ENCODE measurements around the gene ABHD16A. TPM values are rescaled to one million over a fixed set of nuclear protein-coding genes. Genes with fewer than 3 reads are reported as not detected.
A peak's percentile ranks its signal among the peaks of the same experiment; 100 is the strongest.

ABHD16A gene
- total and polyA plus RNA-seq, 2 of the 13 experiments (the other 11 are each of a cell fraction or from before 2014, with no cell fraction given): 43.5 to 45.4 TPM

DNA sequence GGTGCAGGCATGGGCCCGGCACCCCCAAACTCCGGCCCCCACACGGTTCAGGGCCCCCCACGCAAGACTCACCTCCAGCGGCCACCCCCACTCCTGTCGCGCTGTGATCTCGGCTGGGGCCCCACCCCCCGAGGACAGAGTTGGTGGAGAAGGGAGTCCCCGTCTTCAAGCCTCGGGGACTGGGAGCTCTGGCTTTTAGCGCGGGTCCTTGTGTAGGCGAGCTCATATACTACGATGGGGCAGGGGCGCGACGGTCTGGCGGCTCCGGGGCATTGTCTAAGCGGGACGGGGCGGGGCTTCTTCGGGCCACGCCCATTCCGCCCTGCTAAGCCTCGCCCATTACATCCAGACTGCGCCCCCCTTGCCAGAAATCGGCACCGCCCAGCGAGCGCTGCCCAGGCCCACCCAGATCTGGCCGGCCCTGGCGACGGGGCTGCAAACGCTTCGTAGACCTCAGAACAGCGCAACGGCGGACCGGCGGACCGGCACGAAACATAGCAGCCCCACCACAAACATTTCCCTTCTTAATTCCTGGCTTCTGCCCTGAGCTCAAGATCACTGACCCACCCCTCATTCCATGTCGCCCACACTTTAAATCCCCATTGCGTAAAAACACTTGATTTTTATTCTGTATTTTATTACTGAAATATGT lies 27.0 kb upstream of the ABHD16A start (continued):
- TF ChIP-seq ZNF629 (CRISPR knock-in tag; conservative IDR thresholded peaks at IDR 0.05) (no peak), GPN1 (CRISPR knock-in tag; IDR thresholded peaks at IDR 0.05; ENCODE audit: borderline replicate concordance) (no peak), ZNF317 (CRISPR knock-in tag; IDR thresholded peaks at IDR 0.05) (no peak), TEAD2 (CRISPR knock-in tag; IDR thresholded peaks at IDR 0.05) (no peak), FOSL1 (CRISPR knock-in tag; IDR thresholded peaks at IDR 0.05; ENCODE audit: borderline replicate concordance) (0 out of 2 replicates have a peak, but pooled peaks have one; percentile 34), ATAD3A (CRISPR knock-in tag; IDR thresholded peaks at IDR 0.05) (no peak), CBFB (CRISPR knock-in tag; IDR thresholded peaks at IDR 0.05) (no peak), PCBP2 (optimal IDR thresholded peaks at IDR 0.05; ENCODE audit: low read depth, low read length, poor library complexity, severe bottlenecking) (no peak), PAX8 (CRISPR knock-in tag; IDR thresholded peaks at IDR 0.05; ENCODE audit: borderline replicate concordance) (0 out of 2 replicates have a peak, but pooled peaks have one; percentile 58), ZFP41 (CRISPR knock-in tag; IDR thresholded peaks at IDR 0.05; ENCODE audit: borderline replicate concordance) (no peak), NKX3-1 (CRISPR knock-in tag; IDR thresholded peaks at IDR 0.05) (no peak), POLR2AphosphoS5 (IDR thresholded peaks at IDR 0.05; ENCODE audit: low read depth, low read length) (peak; percentile 66), GATAD2A (CRISPR knock-in tag; IDR thresholded peaks at IDR 0.05) (no peak), TOPORS (CRISPR knock-in tag; IDR thresholded peaks at IDR 0.05) (peak; percentile 92), GTF3A (CRISPR knock-in tag; conservative IDR thresholded peaks at IDR 0.05) (no peak), GZF1 (CRISPR knock-in tag; IDR thresholded peaks at IDR 0.05) (0 out of 2 replicates have a peak, but pooled peaks have one; percentile 41), NFKBIZ (CRISPR knock-in tag; IDR thresholded peaks at IDR 0.05) (peak; percentile 55; the same call in 1 of the 2 replicates), ZNF3 (CRISPR knock-in tag; IDR thresholded peaks at IDR 0.05) (no peak), KMT2B (CRISPR knock-in tag; IDR thresholded peaks at IDR 0.05) (no peak), ZNF607 (CRISPR knock-in tag; IDR thresholded peaks at IDR 0.05; ENCODE audit: borderline replicate concordance) (peak; percentile 95), ZNF326 (CRISPR knock-in tag; IDR thresholded peaks at IDR 0.05; ENCODE audit: borderline replicate concordance) (no peak)
- TF ChIP-seq, protein P1, sequence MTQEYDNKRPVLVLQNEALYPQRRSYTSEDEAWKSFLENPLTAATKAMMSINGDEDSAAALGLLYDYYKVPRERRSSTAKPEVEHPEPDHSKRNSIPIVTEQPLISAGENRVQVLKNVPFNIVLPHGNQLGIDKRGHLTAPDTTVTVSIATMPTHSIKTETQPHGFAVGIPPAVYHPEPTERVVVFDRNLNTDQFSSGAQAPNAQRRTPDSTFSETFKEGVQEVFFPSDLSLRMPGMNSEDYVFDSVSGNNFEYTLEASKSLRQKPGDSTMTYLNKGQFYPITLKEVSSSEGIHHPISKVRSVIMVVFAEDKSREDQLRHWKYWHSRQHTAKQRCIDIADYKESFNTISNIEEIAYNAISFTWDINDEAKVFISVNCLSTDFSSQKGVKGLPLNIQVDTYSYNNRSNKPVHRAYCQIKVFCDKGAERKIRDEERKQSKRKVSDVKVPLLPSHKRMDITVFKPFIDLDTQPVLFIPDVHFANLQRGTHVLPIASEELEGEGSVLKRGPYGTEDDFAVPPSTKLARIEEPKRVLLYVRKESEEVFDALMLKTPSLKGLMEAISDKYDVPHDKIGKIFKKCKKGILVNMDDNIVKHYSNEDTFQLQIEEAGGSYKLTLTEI (CRISPR knock-in tag; conservative IDR thresholded peaks at IDR 0.05): no peak
- TF ChIP-seq, protein P2, sequence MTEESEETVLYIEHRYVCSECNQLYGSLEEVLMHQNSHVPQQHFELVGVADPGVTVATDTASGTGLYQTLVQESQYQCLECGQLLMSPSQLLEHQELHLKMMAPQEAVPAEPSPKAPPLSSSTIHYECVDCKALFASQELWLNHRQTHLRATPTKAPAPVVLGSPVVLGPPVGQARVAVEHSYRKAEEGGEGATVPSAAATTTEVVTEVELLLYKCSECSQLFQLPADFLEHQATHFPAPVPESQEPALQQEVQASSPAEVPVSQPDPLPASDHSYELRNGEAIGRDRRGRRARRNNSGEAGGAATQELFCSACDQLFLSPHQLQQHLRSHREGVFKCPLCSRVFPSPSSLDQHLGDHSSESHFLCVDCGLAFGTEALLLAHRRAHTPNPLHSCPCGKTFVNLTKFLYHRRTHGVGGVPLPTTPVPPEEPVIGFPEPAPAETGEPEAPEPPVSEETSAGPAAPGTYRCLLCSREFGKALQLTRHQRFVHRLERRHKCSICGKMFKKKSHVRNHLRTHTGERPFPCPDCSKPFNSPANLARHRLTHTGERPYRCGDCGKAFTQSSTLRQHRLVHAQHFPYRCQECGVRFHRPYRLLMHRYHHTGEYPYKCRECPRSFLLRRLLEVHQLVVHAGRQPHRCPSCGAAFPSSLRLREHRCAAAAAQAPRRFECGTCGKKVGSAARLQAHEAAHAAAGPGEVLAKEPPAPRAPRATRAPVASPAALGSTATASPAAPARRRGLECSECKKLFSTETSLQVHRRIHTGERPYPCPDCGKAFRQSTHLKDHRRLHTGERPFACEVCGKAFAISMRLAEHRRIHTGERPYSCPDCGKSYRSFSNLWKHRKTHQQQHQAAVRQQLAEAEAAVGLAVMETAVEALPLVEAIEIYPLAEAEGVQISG (CRISPR knock-in tag; IDR thresholded peaks at IDR 0.05): no peak; the same call in 1 of the 2 replicates
- TF ChIP-seq, protein P3, sequence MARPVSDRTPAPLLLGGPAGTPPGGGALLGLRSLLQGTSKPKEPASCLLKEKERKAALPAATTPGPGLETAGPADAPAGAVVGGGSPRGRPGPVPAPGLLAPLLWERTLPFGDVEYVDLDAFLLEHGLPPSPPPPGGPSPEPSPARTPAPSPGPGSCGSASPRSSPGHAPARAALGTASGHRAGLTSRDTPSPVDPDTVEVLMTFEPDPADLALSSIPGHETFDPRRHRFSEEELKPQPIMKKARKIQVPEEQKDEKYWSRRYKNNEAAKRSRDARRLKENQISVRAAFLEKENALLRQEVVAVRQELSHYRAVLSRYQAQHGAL (CRISPR knock-in tag; IDR thresholded peaks at IDR 0.05; ENCODE audit: not compliant biosample characterization): no peak
